Parathyroid adenoma (tissue), 2 donors: Measurements from ENCODE around the gene ADPRH.

Experiments used
- H2AFZ ChIP-seq: fragments of 300-600 bp; sonication (generic); one replicate; pipeline ENCODE4 v1.7.0; 2017; ENCODE audit warnings: antibody characterized with exemption, mild to moderate bottlenecking
- H3K27ac ChIP-seq: fragments of 300-600 bp; sonication (generic); one replicate; pipeline ENCODE4 v1.7.0; 2017
- H3K27me3 ChIP-seq: fragments of 300-600 bp; sonication (generic); one replicate; pipeline ENCODE4 v1.7.0; 2017; ENCODE audit warnings: low read length; ENCODE audit not compliant: control insufficient read depth, insufficient read depth
- H3K36me3 ChIP-seq: fragments of 300-600 bp; sonication (generic); one replicate; pipeline ENCODE4 v1.7.0; 2017; ENCODE audit warnings: low read length; ENCODE audit not compliant: control insufficient read depth, insufficient read depth
- H3K4me1 ChIP-seq: fragments of 300-600 bp; sonication (generic); one replicate; pipeline ENCODE4 v1.7.0; 2017; ENCODE audit warnings: control low read depth
- H3K4me2 ChIP-seq: fragments of 300-600 bp; sonication (generic); one replicate; pipeline ENCODE4 v1.7.0; 2017; ENCODE audit warnings: low read length
- H3K4me3 ChIP-seq: fragments of 300-600 bp; sonication (generic); one replicate; pipeline ENCODE4 v1.7.0; 2017; ENCODE audit warnings: low read depth, low read length
- H3K79me2 ChIP-seq: fragments of 300-600 bp; sonication (generic); one replicate; pipeline ENCODE4 v1.7.0; 2017; ENCODE audit warnings: control low read depth
- H3K9ac ChIP-seq: fragments of 300-600 bp; sonication (generic); one replicate; pipeline ENCODE4 v1.7.0; 2017; ENCODE audit warnings: mild to moderate bottlenecking
- H3K9me3 ChIP-seq: fragments of 300-600 bp; sonication (generic); one replicate; pipeline ENCODE4 v1.7.0; 2017; ENCODE audit warnings: low read length; ENCODE audit not compliant: control insufficient read depth
- TF ChIP-seq, protein P1 (sequence below): fragments of 300-600 bp; sonication (generic); IDR thresholded peaks from one replicate; pipeline ENCODE4 v1.7.0; 2017; ENCODE audit warnings: antibody characterized with exemption, mild to moderate bottlenecking
- donor health status: primary hyperparathyroidism.

ADPRH gene

DNA sequence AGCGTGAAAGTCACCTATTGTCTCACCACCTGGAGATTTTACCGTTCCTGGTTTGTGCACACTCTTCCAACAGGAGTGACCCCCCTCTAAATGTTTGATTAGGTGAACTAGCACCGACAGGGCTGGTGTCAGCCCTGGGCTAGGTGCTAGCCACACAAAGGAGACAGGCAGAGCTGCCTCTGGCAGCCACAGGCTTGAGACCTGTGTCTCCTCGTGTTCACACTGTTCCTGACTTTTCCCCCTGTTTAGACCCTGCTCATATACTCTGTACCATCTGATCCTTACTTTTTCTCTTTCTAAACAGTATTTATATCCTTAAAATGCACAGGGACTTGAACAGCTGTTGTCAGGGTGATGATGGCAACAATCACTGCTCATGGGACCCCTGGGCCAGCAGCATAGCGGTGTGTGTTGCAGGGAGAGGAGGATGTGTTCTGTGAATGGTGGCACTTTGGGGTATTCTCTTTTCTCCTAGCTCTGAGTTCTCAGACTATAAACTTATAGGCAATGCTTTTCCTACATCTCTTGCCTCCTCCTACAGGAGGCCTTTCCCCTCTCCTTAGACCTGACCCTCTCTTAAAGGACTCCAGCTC is 25.4 kb upstream of the ADPRH start:
- no peak overlapping the region for H3K27ac ChIP-seq
- TF ChIP-seq, protein P1, sequence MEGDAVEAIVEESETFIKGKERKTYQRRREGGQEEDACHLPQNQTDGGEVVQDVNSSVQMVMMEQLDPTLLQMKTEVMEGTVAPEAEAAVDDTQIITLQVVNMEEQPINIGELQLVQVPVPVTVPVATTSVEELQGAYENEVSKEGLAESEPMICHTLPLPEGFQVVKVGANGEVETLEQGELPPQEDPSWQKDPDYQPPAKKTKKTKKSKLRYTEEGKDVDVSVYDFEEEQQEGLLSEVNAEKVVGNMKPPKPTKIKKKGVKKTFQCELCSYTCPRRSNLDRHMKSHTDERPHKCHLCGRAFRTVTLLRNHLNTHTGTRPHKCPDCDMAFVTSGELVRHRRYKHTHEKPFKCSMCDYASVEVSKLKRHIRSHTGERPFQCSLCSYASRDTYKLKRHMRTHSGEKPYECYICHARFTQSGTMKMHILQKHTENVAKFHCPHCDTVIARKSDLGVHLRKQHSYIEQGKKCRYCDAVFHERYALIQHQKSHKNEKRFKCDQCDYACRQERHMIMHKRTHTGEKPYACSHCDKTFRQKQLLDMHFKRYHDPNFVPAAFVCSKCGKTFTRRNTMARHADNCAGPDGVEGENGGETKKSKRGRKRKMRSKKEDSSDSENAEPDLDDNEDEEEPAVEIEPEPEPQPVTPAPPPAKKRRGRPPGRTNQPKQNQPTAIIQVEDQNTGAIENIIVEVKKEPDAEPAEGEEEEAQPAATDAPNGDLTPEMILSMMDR = no peak
- no peak overlapping the region for H3K9ac ChIP-seq
- no peaks in the 10 kb centered on the region for H3K36me3 ChIP-seq
- H3K4me3 ChIP-seq = no peak overlapping the region
- H3K9me3 ChIP-seq = no peaks in the 10 kb centered on the region
- H2AFZ ChIP-seq = no peak overlapping the region
- H3K4me1 ChIP-seq = no peaks in the 10 kb centered on the region
- no peak overlapping the region for H3K4me2 ChIP-seq
- no peaks in the 10 kb centered on the region for H3K79me2 ChIP-seq
- no peaks in the 10 kb centered on the region for H3K27me3 ChIP-seq

DNA sequence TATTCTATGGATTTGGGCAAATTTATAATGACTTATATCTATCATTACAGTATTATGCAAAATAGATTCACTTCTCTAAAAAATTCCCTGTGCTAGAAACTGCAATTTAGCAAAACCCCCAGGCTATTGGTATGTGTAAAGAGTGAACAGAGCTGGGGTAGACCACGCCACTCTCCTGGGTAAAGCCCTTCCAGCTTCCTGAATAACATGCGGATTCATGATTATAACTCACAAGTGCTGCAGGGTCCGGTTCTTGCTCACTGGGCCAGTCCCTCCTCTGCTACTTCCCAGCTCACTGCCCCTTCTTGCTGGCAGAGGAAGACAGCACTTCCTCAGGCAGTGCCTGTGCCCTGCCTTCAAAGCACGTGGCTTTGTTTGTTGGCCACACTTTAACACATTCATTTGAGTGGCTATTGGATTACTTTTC is 24.0 kb upstream of the ADPRH start:
- no peak overlapping the region for H3K27ac ChIP-seq
- H3K4me1 ChIP-seq = no peaks in the 10 kb centered on the region
- H3K4me2 ChIP-seq = no peak overlapping the region
- no peak overlapping the region for H2AFZ ChIP-seq
- H3K4me3 ChIP-seq = no peak overlapping the region
- TF ChIP-seq, protein P1 = no peak
- no peaks in the 10 kb centered on the region for H3K36me3 ChIP-seq
- no peaks in the 10 kb centered on the region for H3K79me2 ChIP-seq
- no peak overlapping the region for H3K9ac ChIP-seq
- no peaks in the 10 kb centered on the region for H3K27me3 ChIP-seq
- no peaks in the 10 kb centered on the region for H3K9me3 ChIP-seq

DNA sequence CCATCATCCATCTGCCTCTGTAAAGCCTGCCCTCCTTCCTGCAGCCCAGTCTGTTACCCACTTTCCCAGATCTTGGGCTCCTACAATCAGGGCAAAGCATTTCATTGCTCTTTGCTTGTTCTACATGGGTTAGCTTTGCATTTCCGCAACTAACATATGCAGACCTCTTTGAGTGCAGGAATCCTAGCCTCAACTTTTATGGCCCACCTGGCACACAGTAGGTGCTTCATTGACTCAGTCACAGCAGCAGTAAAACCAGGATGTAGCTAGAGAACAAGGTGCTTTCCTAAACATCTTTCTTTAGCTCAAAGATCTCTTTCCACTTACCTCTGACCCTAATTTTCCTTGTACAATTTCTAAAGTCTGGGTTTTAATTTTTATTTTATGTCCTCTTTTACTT is 23.4 kb upstream of the ADPRH start:
- Histone ChIP-seq H3K9me3 (no peaks in the 10 kb centered on the region), H3K4me2 (no peak overlapping the region), H3K79me2 (no peaks in the 10 kb centered on the region), H3K27me3 (no peaks in the 10 kb centered on the region), H3K4me1 (no peaks in the 10 kb centered on the region), H3K9ac (no peak overlapping the region), H3K4me3 (no peak overlapping the region), H3K36me3 (no peaks in the 10 kb centered on the region), H3K27ac (no peak overlapping the region), H2AFZ (no peak overlapping the region)
- TF ChIP-seq, protein P1 = no peak

DNA sequence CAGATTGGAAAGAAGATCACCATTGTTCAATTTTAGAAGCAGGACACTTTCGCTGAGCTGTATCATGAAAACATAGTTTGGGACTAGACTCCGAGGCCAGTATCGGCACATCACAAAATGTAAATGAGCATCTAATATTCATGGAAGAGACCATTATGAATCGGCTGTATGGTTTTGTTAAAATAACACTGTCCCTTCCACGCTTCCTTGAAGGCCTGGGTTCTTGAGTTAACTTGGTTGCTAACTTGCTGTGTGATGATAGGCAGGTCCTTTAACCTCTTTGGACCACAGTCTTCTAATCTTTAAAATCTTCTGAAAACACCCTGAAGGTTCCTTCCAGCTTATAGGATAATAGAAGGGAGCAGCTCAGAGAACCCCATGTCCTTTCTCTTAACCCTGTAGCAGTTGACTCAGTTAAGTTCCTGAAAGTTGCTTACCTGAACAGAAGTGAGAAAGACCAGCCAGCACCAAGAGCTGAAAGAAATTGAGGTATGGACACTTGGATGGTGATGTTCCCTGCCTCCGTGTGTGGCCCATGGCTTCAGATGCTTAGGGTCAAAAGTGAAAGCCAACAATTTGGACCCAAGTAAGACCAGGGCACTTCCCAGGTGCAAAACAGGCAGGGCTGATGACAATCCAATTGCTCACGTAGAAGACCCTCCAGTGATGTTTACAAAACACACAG is 22.0 kb upstream of the ADPRH start:
- Histone ChIP-seq H2AFZ (no peak overlapping the region), H3K27me3 (no peaks in the 10 kb centered on the region), H3K4me2 (no peak overlapping the region), H3K9me3 (no peaks in the 10 kb centered on the region), H3K27ac (no peak overlapping the region), H3K9ac (no peak overlapping the region), H3K4me3 (no peak overlapping the region), H3K4me1 (no peaks in the 10 kb centered on the region), H3K79me2 (no peaks in the 10 kb centered on the region), H3K36me3 (no peaks in the 10 kb centered on the region)
- TF ChIP-seq, protein P1 = no peak

DNA sequence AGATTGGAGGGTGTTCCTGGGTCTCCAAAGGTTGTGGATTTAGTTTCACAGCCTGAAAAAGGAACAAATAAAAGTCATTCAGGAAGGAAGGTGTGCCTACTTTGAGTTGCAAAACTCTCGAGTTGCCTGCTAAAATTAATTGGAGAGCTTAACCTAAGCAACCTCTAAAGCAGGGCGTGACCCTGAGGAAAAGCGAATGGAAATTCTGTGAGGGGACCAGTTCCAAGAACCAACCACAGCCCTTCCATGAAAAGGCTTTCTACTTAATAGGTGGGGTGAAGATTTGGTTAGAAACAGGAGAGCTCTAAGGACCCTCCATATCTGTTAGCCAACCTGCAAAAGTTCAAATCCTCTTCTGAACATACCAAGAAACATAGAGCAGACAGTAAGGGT is 21.4 kb upstream of the ADPRH start:
- Histone ChIP-seq H3K27me3 (no peaks in the 10 kb centered on the region), H3K36me3 (no peaks in the 10 kb centered on the region), H3K9me3 (no peaks in the 10 kb centered on the region), H2AFZ (no peak overlapping the region), H3K4me3 (no peak overlapping the region), H3K79me2 (no peaks in the 10 kb centered on the region), H3K4me1 (no peaks in the 10 kb centered on the region), H3K9ac (no peak overlapping the region), H3K4me2 (no peak overlapping the region), H3K27ac (no peak overlapping the region)
- TF ChIP-seq, protein P1 = no peak
